ENCODE results near the gene ZNF729.

DNA sequence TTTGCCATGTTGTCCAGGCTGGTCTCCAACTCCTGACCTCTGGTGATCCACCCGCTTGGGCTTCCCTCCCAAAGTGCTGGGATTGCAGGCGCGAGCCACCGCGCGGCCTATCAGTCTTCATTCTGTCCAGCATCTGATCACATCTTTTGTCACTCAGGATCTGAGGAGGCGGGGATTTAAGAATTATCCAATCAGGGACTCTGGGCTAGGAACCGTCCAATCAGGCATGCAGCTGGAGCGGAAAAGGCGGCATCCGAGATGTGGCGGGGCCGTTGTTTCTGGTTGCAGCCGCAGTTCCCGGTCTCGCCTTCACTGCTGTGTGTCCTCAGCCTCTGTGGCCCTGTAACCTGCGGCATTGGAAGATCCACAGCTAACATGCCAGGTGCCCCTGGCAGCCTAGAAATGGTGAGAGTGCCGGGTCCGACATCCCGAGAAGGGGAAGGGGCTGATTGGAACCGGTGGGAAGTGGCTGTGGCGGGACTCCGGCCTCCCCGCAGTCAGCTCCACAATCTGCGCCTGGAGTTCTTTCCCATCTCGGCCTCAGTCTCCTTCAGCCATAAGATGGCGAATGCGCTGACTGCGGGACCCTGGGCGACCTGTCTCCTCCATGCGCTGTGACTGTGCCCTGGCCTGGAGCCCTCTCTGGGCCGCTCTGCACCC, at the start of gene ZNF729:
- TF ChIP-seq ISL1 (CRISPR knock-in tag; IDR thresholded peaks at IDR 0.05), result no peak
- TF ChIP-seq RARB (CRISPR knock-in tag; IDR thresholded peaks at IDR 0.05), result no peak
- TF ChIP-seq, protein P1, sequence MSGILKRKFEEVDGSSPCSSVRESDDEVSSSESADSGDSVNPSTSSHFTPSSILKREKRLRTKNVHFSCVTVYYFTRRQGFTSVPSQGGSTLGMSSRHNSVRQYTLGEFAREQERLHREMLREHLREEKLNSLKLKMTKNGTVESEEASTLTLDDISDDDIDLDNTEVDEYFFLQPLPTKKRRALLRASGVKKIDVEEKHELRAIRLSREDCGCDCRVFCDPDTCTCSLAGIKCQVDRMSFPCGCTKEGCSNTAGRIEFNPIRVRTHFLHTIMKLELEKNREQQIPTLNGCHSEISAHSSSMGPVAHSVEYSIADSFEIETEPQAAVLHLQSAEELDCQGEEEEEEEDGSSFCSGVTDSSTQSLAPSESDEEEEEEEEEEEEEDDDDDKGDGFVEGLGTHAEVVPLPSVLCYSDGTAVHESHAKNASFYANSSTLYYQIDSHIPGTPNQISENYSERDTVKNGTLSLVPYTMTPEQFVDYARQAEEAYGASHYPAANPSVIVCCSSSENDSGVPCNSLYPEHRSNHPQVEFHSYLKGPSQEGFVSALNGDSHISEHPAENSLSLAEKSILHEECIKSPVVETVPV (CRISPR knock-in tag; IDR thresholded peaks at IDR 0.05), result no peak
- TF ChIP-seq, protein P2, sequence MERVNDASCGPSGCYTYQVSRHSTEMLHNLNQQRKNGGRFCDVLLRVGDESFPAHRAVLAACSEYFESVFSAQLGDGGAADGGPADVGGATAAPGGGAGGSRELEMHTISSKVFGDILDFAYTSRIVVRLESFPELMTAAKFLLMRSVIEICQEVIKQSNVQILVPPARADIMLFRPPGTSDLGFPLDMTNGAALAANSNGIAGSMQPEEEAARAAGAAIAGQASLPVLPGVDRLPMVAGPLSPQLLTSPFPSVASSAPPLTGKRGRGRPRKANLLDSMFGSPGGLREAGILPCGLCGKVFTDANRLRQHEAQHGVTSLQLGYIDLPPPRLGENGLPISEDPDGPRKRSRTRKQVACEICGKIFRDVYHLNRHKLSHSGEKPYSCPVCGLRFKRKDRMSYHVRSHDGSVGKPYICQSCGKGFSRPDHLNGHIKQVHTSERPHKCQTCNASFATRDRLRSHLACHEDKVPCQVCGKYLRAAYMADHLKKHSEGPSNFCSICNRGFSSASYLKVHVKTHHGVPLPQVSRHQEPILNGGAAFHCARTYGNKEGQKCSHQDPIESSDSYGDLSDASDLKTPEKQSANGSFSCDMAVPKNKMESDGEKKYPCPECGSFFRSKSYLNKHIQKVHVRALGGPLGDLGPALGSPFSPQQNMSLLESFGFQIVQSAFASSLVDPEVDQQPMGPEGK (CRISPR knock-in tag; IDR thresholded peaks at IDR 0.05; ENCODE audit: borderline replicate concordance), result no peak
- no peak for TF ChIP-seq TOX (CRISPR knock-in tag; IDR thresholded peaks at IDR 0.05; ENCODE audit: borderline replicate concordance)

Measured in SK-N-SH treated with all-trans-retinoic acid at 6 μM for 48 hours (cell line).